ENCODE data around the gene NPAS1.

NPAS1 gene

DNA sequence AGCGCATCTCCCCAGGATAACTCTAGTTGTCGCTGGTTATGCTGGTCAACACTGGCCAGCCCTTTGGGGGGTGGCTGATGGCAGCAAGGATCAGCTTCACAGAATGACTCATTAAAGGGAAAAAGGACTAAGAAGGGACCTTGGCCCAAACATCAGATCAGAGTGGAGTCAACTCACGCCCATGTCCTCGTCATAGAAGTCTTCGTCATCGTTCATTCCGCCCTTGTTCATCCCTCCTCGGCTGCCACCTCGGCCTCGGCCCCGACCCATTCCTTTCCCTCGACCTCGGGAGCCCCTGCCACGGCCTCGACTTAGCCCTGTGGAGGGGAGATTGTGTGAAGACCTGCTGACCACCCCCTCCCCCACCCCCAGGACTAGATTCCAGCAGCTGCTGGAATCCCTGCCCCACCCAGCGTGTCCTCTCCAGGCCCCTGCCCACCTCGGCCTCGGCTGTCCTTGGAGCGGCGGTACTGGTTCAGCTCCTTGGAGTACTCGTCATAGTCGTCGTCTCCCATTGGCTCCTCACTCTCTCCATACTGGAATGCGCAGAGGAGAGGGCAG lies 65.3 kb downstream of the NPAS1 start:
- no peak for DNase-seq

DNA sequence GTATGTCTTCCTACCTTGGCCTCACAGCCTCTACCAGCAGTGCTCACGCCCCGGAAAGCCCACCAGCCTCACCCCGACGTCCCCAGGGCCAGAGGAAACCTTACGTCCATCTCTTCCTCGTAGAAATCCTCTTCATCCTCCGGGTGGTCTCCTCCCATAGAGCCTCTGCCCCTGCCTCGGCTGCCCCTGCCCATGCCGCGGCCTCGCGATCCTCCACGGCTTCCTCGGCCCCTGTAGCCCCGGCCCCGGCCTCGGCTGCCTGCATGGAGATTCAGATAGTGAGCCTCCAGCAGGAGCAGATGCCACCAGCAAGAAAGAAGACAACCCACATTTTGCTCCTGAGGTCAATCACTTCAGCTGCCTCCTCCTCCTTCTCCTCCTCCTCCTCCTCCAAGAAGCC lies 66.6 kb downstream of the NPAS1 start:
- no peak for DNase-seq

DNA sequence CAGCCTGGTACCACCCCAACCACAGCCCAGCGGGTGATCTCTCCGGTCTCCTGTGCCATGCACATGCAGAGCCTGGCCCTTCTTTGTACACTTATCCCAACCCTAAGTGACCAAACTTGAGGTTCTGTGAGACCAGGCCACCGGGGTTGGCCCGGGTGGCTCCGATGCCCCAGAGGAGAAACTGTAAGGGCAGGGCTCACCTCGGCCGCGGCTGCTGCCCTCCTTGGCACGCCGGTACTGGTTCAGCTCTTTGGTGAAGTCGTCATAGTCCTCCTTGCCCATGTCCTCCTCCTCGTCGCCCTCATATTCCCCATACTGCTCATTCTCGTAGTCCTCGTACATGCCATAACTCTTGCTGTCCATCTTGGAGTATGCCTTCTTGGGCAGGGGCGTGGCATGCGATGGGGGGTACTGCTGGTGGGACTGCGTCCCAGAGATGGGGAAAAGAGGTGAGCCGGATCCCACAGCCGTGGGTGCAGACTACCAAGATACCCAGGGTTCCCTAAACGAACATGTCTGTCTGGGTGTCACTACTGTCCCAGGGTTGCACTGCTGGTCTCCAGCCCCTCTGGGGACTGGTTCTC lies 70.2 kb downstream of the NPAS1 start:
- no peak for DNase-seq

DNA sequence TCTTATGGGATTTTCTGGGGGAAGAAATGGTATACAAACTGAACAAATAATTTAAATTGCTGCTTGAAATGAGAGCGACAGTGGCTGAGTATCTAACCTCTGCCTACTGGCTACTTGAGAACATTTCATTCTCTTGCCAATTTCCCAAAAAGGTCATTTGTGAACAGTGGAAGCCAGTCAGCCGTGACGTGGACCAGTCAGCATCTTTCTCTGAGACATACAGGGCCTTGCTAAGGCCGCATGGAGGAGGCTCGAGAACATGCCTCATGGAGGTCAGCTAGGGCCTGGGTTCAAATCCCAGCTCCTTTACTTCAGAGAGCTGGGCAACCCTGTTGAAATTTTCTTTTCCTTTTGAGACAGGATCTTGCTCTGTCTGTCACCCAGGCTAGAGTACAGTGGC lies 73.6 kb downstream of the NPAS1 start:
- peak; percentile 16 for DNase-seq

DNA sequence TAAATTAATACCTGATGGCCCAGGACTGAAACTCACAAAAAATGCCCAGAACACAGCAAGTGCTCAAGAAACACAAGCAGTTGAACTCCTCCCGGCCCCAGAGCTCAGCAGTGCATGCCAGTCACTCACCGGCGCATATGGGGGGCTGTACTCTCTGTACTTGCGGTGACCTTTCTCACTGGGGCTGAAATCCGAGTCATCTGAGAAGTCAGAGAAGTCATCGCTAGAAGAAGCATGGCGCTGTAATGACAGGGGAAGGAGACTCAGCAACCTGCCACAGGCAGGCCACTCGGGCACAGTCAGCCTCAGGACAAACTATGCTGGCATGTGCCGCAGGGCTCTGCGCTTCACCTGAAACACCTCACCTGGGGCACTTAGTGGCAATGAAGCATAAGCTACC lies 74.2 kb downstream of the NPAS1 start:
- peak; percentile 31 for DNase-seq

DNA sequence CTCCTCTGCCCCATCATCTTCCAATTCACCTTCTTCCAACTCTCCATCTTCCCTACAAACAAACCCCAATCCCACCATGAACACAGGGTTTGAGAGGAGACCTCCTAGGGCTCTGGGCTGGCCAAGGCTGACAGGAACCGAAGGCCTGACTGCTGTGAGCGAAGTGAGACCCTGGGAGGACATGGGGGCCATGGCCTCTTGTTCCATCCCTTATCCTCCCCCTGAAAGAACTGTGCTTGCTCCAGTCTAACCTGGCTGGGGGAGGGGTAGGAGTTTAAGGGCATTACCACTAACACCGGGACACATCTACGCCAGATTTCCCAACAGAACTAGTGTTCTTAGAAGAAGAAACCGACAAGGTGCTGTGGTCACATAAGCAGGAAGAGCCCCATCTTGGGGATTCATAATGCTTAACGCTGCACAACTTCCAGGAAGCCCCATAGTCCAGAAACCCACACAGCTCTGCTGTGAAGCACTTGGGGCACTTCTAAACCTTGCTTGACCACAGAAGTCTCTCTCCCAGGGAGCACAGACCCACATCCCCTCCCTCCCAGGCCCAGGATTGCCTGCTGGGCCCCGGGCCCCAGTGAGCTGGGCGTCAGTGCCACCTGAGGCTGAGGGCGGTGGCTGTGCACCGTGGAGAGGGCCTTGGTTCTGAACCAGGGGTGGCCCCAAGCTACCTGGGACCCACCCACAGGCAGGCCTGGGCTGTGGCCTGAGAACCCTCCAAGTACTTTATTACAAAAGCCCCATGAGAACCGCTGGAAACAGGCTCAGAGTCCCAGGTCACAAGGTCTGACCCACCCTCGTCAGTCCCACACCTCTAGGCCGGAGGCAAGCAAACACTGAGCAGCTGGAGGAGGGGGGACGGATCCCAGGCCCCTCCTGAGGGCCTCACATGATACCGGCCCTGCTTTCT lies 75.2 kb downstream of the NPAS1 start:
- no peak for DNase-seq

All from DMS79 (cell line).